A673 (cell line): ENCODE data around the gene TNMD. TPM values are rescaled to one million over a fixed set of nuclear protein-coding genes. Genes with fewer than 3 reads are reported as not detected.
"Not testable (repeated sequence)": the region's sequence is repeated elsewhere in the genome, so short reads cannot be mapped to it uniquely, and the experiment has no call there.

ENCODE experiments used
- Bru-seq: library from RNA; stranded (reverse); fragments of 400-500 nt; gene quantifications from one replicate; lab custom pipeline; 2021; lab: Mats Ljungman, UMichigan
- BruChase-seq, 2 experiments: library from RNA; stranded (reverse); fragments of 400-500 nt; gene quantifications; one replicate each; lab custom pipeline; 2021; lab: Mats Ljungman, UMichigan
- BruUV-seq: library from RNA; stranded (reverse); fragments of 400-500 nt; replicated peaks from 2 replicates; lab custom pipeline; 2021; lab: Mats Ljungman, UMichigan
- CTCF ChIA-PET: fragments of 300-600 bp; sonication (Branson Sonifier 250); formaldehyde crosslinking; loops from one replicate; lab custom pipeline; 2022; ENCODE audit warnings: antibody characterized with exemption; lab: Charles Lee
- POLR2A ChIA-PET: fragments of 300-600 bp; sonication (Branson Sonifier 250); formaldehyde crosslinking; loops from one replicate; lab custom pipeline; 2022; ENCODE audit warnings: antibody characterized with exemption; ENCODE audit not compliant: low non-redundant PET; lab: Charles Lee
- DNase-seq: peaks from one replicate; pipeline ENCODE4 v3.0.0-alpha.2; 2015; ENCODE audit warnings: low spot score
- H3K27ac ChIP-seq: fragments of 200-600 bp; sonication (generic); 2 replicates; pipeline ENCODE4 v1.5.1; 2016; ENCODE audit warnings: mixed run types, low read depth, mild to moderate bottlenecking, mixed read lengths, antibody characterized with exemption, low read length; ENCODE audit not compliant: poor library complexity, severe bottlenecking
- H3K27me3 ChIP-seq: fragments of 200-600 bp; sonication (generic); replicated peaks from 2 replicates; pipeline ENCODE4 v1.6.1; 2017; ENCODE audit warnings: mixed run types, low read depth, mild to moderate bottlenecking, mixed read lengths, antibody characterized with exemption, low read length; ENCODE audit not compliant: insufficient read depth, poor library complexity
- H3K36me3 ChIP-seq: fragments of 200-600 bp; sonication (generic); 2 replicates; pipeline ENCODE4 v1.6.1; 2016; ENCODE audit warnings: mixed run types, mild to moderate bottlenecking, mixed read lengths, antibody characterized with exemption, low read length; ENCODE audit not compliant: insufficient read depth, poor library complexity, severe bottlenecking
- H3K4me1 ChIP-seq: fragments of 200-600 bp; sonication (generic); 2 replicates; pipeline ENCODE4 v1.6.1; 2017; ENCODE audit warnings: mixed run types, mild to moderate bottlenecking, mixed read lengths, antibody characterized with exemption, low read length; ENCODE audit not compliant: insufficient read depth, poor library complexity, severe bottlenecking
- H3K4me3 ChIP-seq: fragments of 200-600 bp; sonication (generic); 2 replicates; pipeline ENCODE4 v1.5.1; 2016; ENCODE audit warnings: low read depth, mixed run types, mild to moderate bottlenecking, mixed read lengths, low read length; ENCODE audit not compliant: poor library complexity, severe bottlenecking
- H3K9me3 ChIP-seq: fragments of 200-600 bp; sonication (generic); 2 replicates; pipeline ENCODE4 v1.6.1; 2016; ENCODE audit warnings: mixed run types, low read depth, mild to moderate bottlenecking, mixed read lengths, antibody characterized with exemption, low read length; ENCODE audit not compliant: poor library complexity, severe bottlenecking
- EZH2 ChIP-seq: fragments of 200-600 bp; sonication (generic); IDR thresholded peaks from 2 replicates; pipeline ENCODE4 v1.6.1; 2017; ENCODE audit warnings: borderline replicate concordance, low read depth, mild to moderate bottlenecking, mixed read lengths, antibody characterized with exemption, low read length; ENCODE audit not compliant: poor library complexity, severe bottlenecking
- intact Hi-C: fragments of 100-400 bp; cut with micrococcal nuclease; formaldehyde crosslinking; loops from one replicate; pipeline ENCODE4 v1.10.0; 2022; ENCODE audit not compliant: unreplicated experiment
- long read RNA-seq: library from polyadenylated mRNA; stranded (forward); transcript quantifications from one replicate; pipeline ENCODE4 v2.0.0, GENCODE V29; 2022
- total RNA-seq: library from RNA; stranded (reverse); gene quantifications from 2 replicates; pipeline ENCODE4 v1.2.3, GENCODE V29; 2021
- TF ChIP-seq, protein P1 (sequence below): fragments of 300-800, 200-600 bp; sonication (generic); conservative IDR thresholded peaks from 2 replicates; pipeline ENCODE4 v1.5.1; 2017; ENCODE audit warnings: low read depth, mild to moderate bottlenecking, antibody characterized with exemption, low read length, moderate library complexity, mixed read lengths

The TNMD gene
- total RNA-seq: not detected in 2 replicates
- Bru-seq, nascent RNA: not detected
- BruChase-seq, experiment 1, labeled RNA remaining after a 2-hour chase: not detected
- not detected for BruChase-seq, experiment 2, labeled RNA remaining after a 6-hour chase
- long read RNA-seq: 0 reads

DNA sequence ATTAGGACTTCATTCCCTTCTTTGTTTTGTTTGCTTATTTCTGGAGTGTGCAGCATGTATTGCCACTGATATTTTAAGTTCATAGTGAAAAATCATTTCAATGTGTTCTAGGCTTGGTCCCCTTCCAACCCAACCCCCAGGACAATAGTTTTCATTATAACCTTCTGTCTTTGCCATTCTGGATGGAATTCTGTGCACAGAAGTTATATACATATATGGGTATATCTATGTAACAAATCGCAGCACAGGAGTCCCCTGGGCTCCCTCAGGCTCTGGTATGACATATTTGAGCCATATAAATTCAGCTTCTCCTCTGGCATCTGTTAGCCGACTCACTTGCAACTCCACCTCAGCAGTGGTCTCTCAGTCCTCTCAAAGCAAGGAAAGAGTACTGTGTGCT, at the start of gene TNMD:
TNMD (plus strand) TSS at position 326 of the 400 bp plus-strand sequence. CDS start 83 bp downstream, outside the sequence.
- H3K27me3 ChIP-seq: peaks cover 23% of the 10 kb centered on the region
- H3K36me3 ChIP-seq: no peaks in the 10 kb centered on the region
- H3K9me3 ChIP-seq: no peaks in the 10 kb centered on the region
- H3K4me3 ChIP-seq: no peak within 1 kb of the TSS
- DNase-seq: no peak
- no peak within 1 kb of the TSS for H3K27ac ChIP-seq
- TF ChIP-seq EZH2: no peak
- TF ChIP-seq, protein P1, sequence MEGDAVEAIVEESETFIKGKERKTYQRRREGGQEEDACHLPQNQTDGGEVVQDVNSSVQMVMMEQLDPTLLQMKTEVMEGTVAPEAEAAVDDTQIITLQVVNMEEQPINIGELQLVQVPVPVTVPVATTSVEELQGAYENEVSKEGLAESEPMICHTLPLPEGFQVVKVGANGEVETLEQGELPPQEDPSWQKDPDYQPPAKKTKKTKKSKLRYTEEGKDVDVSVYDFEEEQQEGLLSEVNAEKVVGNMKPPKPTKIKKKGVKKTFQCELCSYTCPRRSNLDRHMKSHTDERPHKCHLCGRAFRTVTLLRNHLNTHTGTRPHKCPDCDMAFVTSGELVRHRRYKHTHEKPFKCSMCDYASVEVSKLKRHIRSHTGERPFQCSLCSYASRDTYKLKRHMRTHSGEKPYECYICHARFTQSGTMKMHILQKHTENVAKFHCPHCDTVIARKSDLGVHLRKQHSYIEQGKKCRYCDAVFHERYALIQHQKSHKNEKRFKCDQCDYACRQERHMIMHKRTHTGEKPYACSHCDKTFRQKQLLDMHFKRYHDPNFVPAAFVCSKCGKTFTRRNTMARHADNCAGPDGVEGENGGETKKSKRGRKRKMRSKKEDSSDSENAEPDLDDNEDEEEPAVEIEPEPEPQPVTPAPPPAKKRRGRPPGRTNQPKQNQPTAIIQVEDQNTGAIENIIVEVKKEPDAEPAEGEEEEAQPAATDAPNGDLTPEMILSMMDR: no peak
- ChIA-PET POLR2A (no interaction called here), CTCF (no interaction called here)
- H3K4me1 ChIP-seq: no peaks in the 10 kb centered on the region
- BruUV-seq: no TSS peak
- intact Hi-C loops: no loop called here

DNA sequence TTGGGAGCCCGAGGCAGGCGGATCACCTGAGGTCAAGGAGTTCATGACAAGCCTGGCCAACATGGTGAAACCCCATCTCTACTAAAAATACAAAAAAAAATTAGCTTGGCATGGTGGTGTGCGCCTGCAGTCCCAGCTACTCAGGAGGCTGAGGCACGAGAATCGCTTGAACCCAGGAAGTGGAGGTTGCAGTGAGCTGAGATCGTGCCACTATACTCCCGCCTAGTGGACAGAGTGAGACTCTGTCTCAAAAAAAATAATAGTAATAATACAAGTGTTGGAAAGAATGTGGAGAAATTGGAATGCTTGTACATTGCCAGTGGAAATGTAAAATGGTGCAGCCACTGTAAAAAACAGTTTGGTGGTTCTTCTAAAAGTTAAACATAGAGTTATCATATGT, 19.2 kb upstream of the TNMD start:
- TF ChIP-seq, protein P1: peak; percentile 46
- H3K36me3 ChIP-seq, POLR2A ChIA-PET, BruUV-seq, H3K4me1 ChIP-seq, DNase-seq, H3K4me3 ChIP-seq, CTCF ChIA-PET, H3K27ac ChIP-seq, H3K9me3 ChIP-seq, H3K27me3 ChIP-seq, intact Hi-C loops: not testable (repeated sequence)

DNA sequence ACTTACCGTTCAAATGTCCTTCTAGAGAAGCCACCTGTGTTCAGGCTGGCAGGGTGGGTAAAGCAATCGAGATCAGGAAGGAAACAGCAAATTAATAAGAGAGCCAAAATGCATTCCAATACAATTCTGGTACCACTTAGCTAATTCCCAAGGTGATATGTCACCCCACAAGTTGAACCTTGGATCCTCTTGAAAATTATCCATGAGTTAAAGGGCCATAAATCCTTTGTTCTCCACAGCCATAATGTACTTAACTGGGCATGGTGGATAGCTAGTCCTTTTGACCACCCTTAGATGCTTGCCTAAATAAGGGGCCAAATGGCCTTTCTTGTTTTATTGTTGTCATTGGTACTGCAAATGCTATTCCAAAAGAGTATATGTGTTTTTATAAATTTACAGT, 2.0 kb downstream of the TNMD start:
- TF ChIP-seq EZH2: no peak
- TF ChIP-seq, protein P1: no peak

More for the DNA sequence above, 2.0 kb downstream of the TNMD start:
- intact Hi-C loops: no loop called here
- H3K27me3 ChIP-seq: peaks cover 23% of the 10 kb centered on the region
- no peak for DNase-seq
- no peaks in the 10 kb centered on the region for H3K36me3 ChIP-seq
- BruUV-seq: no TSS peak
- ChIA-PET POLR2A (no interaction called here), CTCF (no interaction called here)
- no peak overlapping the region for H3K27ac ChIP-seq
- no peaks in the 10 kb centered on the region for H3K9me3 ChIP-seq
- H3K4me3 ChIP-seq: no peak overlapping the region
- no peaks in the 10 kb centered on the region for H3K4me1 ChIP-seq
